HG02623 (cell line): ENCODE results near the gene CABP4.
A peak's percentile ranks its signal among the peaks of the same experiment; 100 is the strongest.

Source experiments
- ATAC-seq: cut with Tn5 transposase; IDR thresholded peaks from one replicate; pipeline ENCODE4 v1.9.1; 2021; ENCODE audit warnings: moderate library complexity; ENCODE audit not compliant: unreplicated experiment

Gene CABP4

GRCh38 chr11:67494371-67495233 is 39.4 kb downstream of the CABP4 start:
- ATAC-seq, result no peak

DNA sequence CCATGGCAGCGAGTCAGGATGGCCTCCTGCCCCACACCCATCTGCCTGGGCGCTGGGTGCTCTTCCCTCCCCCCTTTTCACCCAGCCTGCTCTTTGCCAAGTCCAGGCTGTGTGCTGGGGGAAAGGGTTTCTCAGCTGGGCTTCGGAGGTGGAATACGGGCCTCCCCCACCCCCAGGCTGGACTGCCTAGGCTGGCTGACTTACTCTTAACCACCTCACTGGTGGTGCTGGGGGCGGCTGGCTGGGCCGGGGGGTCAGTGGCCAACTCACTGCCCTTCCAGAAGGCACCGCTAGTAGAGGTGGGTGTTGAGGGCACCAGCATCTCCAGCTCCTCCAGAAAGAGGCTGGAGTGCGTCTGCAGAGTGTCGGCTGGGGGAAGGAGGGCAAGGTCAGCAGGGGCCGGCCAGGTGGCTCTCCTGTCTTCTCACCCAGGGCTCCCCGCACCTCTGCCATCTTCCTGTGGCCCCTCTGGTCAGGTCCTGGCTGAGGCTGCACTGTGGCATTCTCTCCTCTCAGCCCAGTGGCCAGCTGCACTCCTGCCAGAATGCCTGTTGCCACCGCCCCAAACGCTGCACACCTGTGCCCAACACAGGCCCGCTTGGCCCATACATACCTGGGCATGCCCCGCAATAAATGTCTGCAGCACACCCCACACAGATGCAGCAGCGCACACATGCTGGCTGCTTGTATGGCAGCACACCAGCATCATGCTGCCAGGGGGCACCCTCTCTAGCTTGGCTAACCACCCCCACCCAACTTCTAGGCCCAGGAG is 40.3 kb downstream of the CABP4 start:
- ATAC-seq, result no peak

GRCh38 chr11:67496113-67496512 is 41.0 kb downstream of the CABP4 start:
- no peak for ATAC-seq

GRCh38 chr11:67497656-67498291 is 42.6 kb downstream of the CABP4 start:
- no peak for ATAC-seq

GRCh38 chr11:67498544-67498972 is 43.4 kb downstream of the CABP4 start:
- no peak for ATAC-seq

DNA sequence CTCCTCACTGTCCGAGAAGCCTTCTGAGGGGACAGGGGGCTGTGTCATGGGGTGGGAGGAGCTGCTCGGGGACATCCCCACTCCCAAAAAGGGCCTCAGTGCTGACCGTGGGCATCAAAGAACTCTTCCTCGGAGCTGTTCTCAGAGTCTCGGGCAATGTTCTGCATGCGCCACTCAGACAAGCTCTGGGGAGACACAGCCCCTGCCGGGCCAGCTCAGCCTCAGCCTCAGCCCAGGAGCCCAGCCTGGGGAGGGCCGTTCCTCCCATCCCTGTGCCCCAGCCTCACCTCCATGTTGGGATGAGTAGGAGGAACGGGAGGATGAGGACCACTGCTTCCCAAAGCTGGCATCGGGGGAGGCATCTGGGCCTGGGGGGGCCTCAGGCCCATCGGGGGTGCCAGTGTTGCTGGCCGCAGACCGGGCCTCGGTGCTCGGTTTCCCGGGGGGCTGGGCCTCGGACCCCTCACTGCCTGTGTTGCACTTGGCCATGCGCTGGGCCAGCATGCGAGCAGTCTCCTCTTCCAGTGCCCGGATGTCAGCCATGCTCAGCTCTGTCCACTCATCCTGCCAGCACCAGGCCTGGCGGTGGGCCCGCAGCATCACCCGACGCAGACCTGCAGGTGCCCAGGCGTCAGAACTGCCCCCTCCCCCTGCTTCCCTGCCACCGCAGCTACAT is 44.8 kb downstream of the CABP4 start:
- no peak for ATAC-seq

DNA sequence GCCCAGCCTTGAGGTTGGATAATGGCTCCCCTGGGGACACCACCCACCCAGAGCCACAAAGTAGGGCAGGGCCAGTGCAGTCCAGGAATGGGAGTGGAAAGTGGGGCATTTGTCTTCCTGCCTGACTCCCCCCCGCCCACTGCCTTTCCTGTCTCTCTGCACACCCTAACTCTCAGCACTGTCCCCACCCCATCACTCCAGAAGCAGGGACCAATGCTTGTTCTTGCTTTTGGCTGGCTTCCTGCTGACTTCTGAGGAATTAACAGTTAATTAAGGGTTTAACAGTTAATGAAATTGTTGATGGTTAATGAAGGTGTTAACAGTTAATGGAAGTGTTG is 45.3 kb downstream of the CABP4 start:
- ATAC-seq, result no peak

DNA sequence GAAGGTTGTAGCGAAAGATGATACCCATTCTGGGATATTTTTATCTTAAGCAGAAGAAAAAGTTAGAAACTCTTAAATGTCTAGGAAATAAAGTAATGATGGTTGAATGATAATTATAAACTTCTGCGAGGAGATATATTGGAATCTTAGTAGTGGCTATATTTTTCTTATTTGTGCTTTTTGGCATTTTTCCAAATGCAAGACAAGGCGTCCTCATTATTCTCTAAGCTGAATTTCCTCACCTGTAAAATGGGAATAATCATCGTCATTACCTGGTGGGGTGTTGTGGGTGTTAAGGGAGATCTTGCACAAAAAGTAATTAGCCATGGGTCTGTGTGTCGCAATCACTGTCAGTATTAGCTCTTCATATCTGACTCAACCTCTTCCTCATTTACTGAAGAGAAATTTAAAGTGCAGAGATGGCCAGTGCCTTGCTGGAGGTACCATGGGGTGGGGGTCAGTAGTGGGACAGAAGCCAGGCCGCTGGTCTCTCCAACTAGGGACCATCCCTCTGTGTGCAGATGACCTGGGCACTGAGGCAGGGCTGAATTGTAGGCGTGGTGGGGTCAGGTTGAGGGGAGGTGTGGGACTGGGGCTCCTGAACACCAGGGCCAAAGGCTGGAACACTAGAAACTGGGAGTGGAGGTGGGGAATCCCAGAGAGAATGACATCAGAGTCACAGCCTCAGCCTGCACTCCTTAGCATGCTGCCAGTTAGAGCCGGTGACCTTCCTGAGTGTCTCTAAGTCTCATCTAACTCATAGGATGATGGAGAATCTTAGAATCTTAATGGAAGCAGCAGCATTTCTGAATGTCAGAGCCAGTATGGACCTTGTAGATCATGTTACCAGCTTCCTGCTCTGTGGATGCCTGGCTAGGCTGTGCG is 45.9 kb downstream of the CABP4 start:
- ATAC-seq, result no peak

DNA sequence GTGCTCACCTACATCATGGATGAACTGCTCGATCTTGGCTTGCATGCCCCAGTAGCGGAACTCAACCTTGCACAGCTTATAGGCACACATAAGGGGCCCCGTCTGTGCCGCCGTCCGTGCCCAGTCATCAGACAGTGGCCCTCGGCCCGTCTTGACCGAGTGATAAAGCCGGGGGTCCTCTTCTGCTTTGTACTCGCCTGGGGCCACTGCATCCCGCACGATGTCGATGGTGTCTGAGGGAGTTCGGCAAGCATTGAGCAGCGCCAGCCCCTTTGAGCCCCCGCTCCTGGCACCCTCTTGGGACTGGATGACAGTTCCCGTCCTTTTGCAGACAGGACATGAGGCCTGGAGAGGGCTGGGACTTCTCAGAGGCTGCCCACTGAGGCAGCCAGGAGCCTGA is 46.7 kb downstream of the CABP4 start:
- ATAC-seq, result no peak

- no peak for ATAC-seq
These were observed 47.3 kb downstream of the CABP4 start for GRCh38 chr11:67502328-67502979.

- no peak for ATAC-seq
These were observed 48.2 kb downstream of the CABP4 start for GRCh38 chr11:67503119-67504004.

- ATAC-seq, result no peak
These were observed 49.1 kb downstream of the CABP4 start for GRCh38 chr11:67504005-67504949.

GRCh38 chr11:67504950-67505581 is 49.9 kb downstream of the CABP4 start, which contains the start of gene PITPNM1:
PITPNM1 (minus strand) TSS chr11:67505363; CDS start chr11:67504180, 1,183 bp downstream.
- no peak for ATAC-seq

- peak; percentile 17 for ATAC-seq
These were observed 50.6 kb downstream of the CABP4 start for GRCh38 chr11:67505605-67506396.

DNA sequence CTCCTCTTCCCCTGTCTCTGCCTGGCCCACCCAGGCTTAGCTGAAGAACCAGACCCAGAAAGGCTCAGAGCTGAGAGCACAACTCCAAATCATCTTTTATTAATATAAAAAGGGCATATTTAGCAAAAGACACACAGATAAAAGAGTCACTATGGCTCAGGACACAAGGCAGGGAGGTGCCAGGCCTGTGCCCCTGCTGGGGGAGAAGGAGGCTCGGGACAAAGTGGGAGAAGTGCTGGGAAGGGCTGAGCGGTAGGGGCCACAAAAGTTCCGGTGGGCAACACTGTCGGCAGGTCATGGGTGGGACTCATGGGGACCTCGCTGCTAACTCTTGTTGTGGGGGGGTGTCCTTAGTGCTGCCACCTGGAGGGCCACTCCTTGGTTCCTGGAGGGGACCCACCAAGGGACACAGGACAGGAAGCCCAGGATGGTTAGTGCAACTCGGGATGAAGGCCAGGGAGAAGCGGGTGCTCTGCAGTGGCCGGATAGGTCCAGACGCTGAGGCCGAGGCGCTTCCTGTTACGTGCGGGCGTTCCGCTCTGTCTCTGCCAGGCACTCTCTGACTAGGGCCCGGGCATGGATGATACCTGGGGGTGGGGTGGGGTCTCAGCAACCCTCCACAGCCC is 51.4 kb downstream of the CABP4 start:
- no peak for ATAC-seq
